T-cell (primary cell): ENCODE measurements around the gene MAPK14. TPM values are rescaled to one million over a fixed set of nuclear protein-coding genes. Genes with fewer than 3 reads are reported as not detected.

Experiments
- ATAC-seq, 4 experiments: fragments of 200-7000 bp in 3 of 4; fragments of 150-1000 bp in 1 of 4; cut with Tn5 transposase; replicated peaks in 1 of 4; 1 replicate in 3 of 4; 2 replicates in 1 of 4; pipeline ENCODE4 v1.10.0; 2021; ENCODE audit warnings: moderate library complexity in 3 of 4, mild to moderate bottlenecking in 2 of 4, moderate number of reproducible peaks in 1 of 4
- CTCF ChIA-PET, 2 donors: fragments of 300-600 bp; sonication (Branson Sonifier 250); formaldehyde crosslinking; loops; one replicate each; lab custom pipeline; 2022; ENCODE audit warnings: antibody characterized with exemption in 2 of 2; lab: Charles Lee
- POLR2A ChIA-PET, 2 donors: fragments of 300-600 bp; sonication (Branson Sonifier 250); formaldehyde crosslinking; loops; one replicate each; lab custom pipeline; 2022; ENCODE audit warnings: antibody characterized with exemption in 2 of 2; lab: Charles Lee
- DNase-seq, 35 experiments: peaks; one replicate each; pipeline versions ENCODE4 v3.0.0 to v3.0.0-alpha.2; 2013 to 2023
- H3K27ac ChIP-seq: one replicate; pipeline ENCODE4 v1.5.1; 2013; ENCODE audit warnings: low read length
- H3K27me3 ChIP-seq, 2 experiments: replicated peaks in 1 of 2; 1 replicate in 1 of 2; 2 replicates in 1 of 2; pipeline versions ENCODE4 v1.6.1 to v1.7.0; 2013; ENCODE audit warnings: low read length in 1 of 2, mixed read lengths in 1 of 2; ENCODE audit not compliant: control insufficient read depth in 2 of 2, insufficient read depth in 2 of 2; ENCODE audit errors: extremely low read depth in 1 of 2
- H3K36me3 ChIP-seq, 2 donors: 1 replicate in 1 of 2; 2 replicates in 1 of 2; pipeline versions ENCODE4 v1.6.1 to v1.7.0; 2013; ENCODE audit warnings: low read length in 1 of 2; ENCODE audit not compliant: control insufficient read depth in 2 of 2, insufficient read depth in 1 of 2; ENCODE audit errors: extremely low read depth in 1 of 2
- H3K4me1 ChIP-seq, 2 experiments: 1 replicate in 1 of 2; 2 replicates in 1 of 2; pipeline versions ENCODE4 v1.6.1 to v1.7.0; 2013; ENCODE audit warnings: low read length in 2 of 2, mixed read lengths in 1 of 2; ENCODE audit not compliant: insufficient read depth in 2 of 2, control insufficient read depth in 1 of 2; ENCODE audit errors: extremely low read depth in 1 of 2
- H3K4me3 ChIP-seq, 2 donors: 1 replicate in 1 of 2; 2 replicates in 1 of 2; pipeline versions ENCODE4 v1.5.1 to v1.7.0; 2013; ENCODE audit warnings: mild to moderate bottlenecking in 2 of 2, low read length in 1 of 2, moderate library complexity in 1 of 2; ENCODE audit not compliant: control insufficient read depth in 1 of 2; ENCODE audit errors: extremely low read depth in 1 of 2
- H3K9me3 ChIP-seq: 2 replicates; pipeline ENCODE4 v1.7.0; 2013
- H3K27ac Mint-ChIP-seq, 2 donors: one replicate each; pipeline ENCODE4 v1.8.0; 2020 to 2021; ENCODE audit warnings: mild to moderate bottlenecking in 2 of 2, mixed read lengths in 2 of 2
- H3K27me3 Mint-ChIP-seq, 2 donors: one replicate each; pipeline ENCODE4 v1.8.0; 2021 to 2022; ENCODE audit warnings: mixed read lengths in 2 of 2
- H3K36me3 Mint-ChIP-seq: one replicate; pipeline ENCODE4 v1.8.0; 2021; ENCODE audit warnings: mixed read lengths
- H3K4me1 Mint-ChIP-seq, 3 donors: one replicate each; pipeline ENCODE4 v1.8.0; 2020 to 2022; ENCODE audit warnings: mixed read lengths in 3 of 3, mild to moderate bottlenecking in 1 of 3
- H3K4me3 Mint-ChIP-seq, 3 donors: one replicate each; pipeline ENCODE4 v1.8.0; 2020 to 2022; ENCODE audit warnings: mild to moderate bottlenecking in 3 of 3, mixed read lengths in 3 of 3, moderate library complexity in 3 of 3
- H3K9me3 Mint-ChIP-seq, 3 donors: one replicate each; pipeline ENCODE4 v1.8.0; 2020 to 2022; ENCODE audit warnings: mixed read lengths in 3 of 3
- WGBS: methylation state at CpG from one replicate; pipeline ENCODE4 v1.1.5; 2013; ENCODE audit warnings: missing lambda C conversion rate; ENCODE audit not compliant: insufficient coverage; 5-methylcytosine and 5-hydroxymethylcytosine counted together
- total RNA-seq, 35 experiments: library from RNA in 6 of 35; stranded (reverse) in 6 of 35; fragments of 120-200 nt in 1 of 35; gene quantifications; one replicate each; pipeline versions ENCODE4 v1.2.1 to v1.2.4 and lab custom pipeline; 2013 to 2026

Gene MAPK14
- total RNA-seq, 5 donors from 2014 or later (not counting 1 experiment from before 2014, with no cell fraction given) = 49.3 to 64.5 (median 60.3) TPM

DNA sequence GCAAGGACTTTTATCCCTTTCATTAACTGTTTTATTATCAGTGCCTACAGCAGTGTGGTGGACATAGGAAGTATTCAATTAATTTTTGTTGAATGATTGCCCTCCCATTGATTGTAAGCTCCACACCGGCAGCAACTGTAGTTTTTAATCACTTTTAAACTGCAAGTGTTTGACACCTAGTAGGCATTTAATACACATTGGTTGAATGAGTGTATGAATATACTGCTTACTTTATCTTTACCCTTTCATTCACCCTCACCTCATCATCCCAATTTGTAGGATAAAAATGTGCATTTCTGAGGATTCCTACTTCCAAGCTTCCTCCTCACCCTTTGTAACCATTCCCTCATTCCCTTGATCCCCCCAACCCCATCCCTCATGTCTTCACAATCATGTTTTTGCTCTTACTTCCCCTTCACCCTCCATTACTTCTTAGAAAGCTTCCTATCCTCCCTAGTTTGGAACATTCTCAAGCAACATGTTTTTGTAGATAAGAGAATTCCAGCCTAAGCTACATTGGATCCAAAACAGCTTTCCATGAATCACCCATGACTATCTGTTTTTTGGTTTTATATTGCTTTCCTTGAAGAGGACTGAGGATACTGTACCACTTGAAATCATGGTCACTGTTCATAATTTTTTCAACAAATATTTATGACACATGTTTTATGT is 2.2 kb upstream of the MAPK14 start:
- ATAC-seq = no peak
- no CpG with 5 or more reads among the region's 1 CpG for WGBS
- POLR2A ChIA-PET = interaction anchor here in 1 of 2 donors (0.6 kb wide), 1 partner anchor 363 kb away, joined by 3 read pairs; no protein-coding TSS in a partner anchor

GRCh38 chr6:36025932-36026327 is 1.7 kb upstream of the MAPK14 start:
- Mint-ChIP-seq H3K9me3 (no peaks in the 10 kb centered on the region), H3K4me1 (peaks cover 22 to 27% (median 24%) of the 10 kb centered on the region in 3 donors), H3K4me3 (no peak overlapping the region), H3K27ac (no peak overlapping the region), H3K27me3 (peaks cover 20 to 26% of the 10 kb centered on the region in 2 donors), H3K36me3 (peaks cover 2% of the 10 kb centered on the region)
- DNase-seq (no peak), ATAC-seq (no peak)
- WGBS = 88% methylated on average over 4 of the region's 5 CpGs
- POLR2A ChIA-PET = interaction anchor here in 1 of 2 donors (0.6 kb wide), 1 partner anchor 363 kb away, joined by 3 read pairs; no protein-coding TSS in a partner anchor
- H3K9me3 ChIP-seq = no peaks in the 10 kb centered on the region
- CTCF ChIA-PET = interaction anchor here (0.5 to 5.4 kb wide), 7 partner anchors 21 to 319 kb away, joined by 3 to 65 read pairs (median 3); no protein-coding TSS in a partner anchor
- H3K36me3 ChIP-seq = no peaks in the 10 kb centered on the region
- no peak overlapping the region for H3K27ac ChIP-seq
- peaks cover 0 to 15% of the 10 kb centered on the region in 2 experiments for H3K27me3 ChIP-seq
- H3K4me1 ChIP-seq = peaks cover 8 to 19% of the 10 kb centered on the region in 2 experiments
- H3K4me3 ChIP-seq = no peak overlapping the region

More for the DNA sequence above, 2.2 kb upstream of the MAPK14 start:
- no peaks in the 10 kb centered on the region for H3K36me3 Mint-ChIP-seq
- no peaks in the 10 kb centered on the region for H3K36me3 ChIP-seq
- H3K27ac ChIP-seq = no peak overlapping the region
- H3K27ac Mint-ChIP-seq = no peak overlapping the region
- CTCF ChIA-PET = interaction anchor here in 1 of 2 donors (0.5 to 5.4 kb wide), 5 partner anchors 21 to 320 kb away, joined by 3 to 65 read pairs (median 3); no protein-coding TSS in a partner anchor
- H3K27me3 ChIP-seq = peaks cover 0 to 15% of the 10 kb centered on the region in 2 experiments
- H3K9me3 Mint-ChIP-seq = no peaks in the 10 kb centered on the region
- H3K4me3 ChIP-seq = no peak overlapping the region
- no peaks in the 10 kb centered on the region for H3K9me3 ChIP-seq
- no peak for DNase-seq
- peaks cover 8 to 15% of the 10 kb centered on the region in 2 experiments for H3K4me1 ChIP-seq
- peaks cover 20 to 26% of the 10 kb centered on the region in 2 donors for H3K27me3 Mint-ChIP-seq
- no peak overlapping the region for H3K4me3 Mint-ChIP-seq
- H3K4me1 Mint-ChIP-seq = peaks cover 18 to 23% (median 23%) of the 10 kb centered on the region in 3 donors

- peaks cover 16 to 19% of the 10 kb centered on the region in 2 donors for H3K27me3 Mint-ChIP-seq
- Histone ChIP-seq H3K36me3 (no peaks in the 10 kb centered on the region), H3K4me1 (peaks cover 14 to 30% of the 10 kb centered on the region in 2 experiments), H3K27me3 (peaks cover 0 to 15% of the 10 kb centered on the region in 2 experiments), H3K9me3 (no peaks in the 10 kb centered on the region), H3K27ac (peak overlapping the region; percentile 75), H3K4me3 (peak overlapping the region; percentile 96 to 98)
- CTCF ChIA-PET = interaction anchor here (0.5 to 5.4 kb wide), 28 partner anchors 7 to 1392 kb away, joined by 3 to 65 read pairs (median 4); partner anchors contain the start of gene MAPK13 (in 1 of the 2)
- DNase-seq (peak in 32 of 35 experiments; percentile 4 to 63 (median 38)), ATAC-seq (peak; percentile 33 to 46 (median 36))
- H3K27ac Mint-ChIP-seq = peak overlapping the region; percentile 81 to 84
- 0% methylated on average over 34 of the region's 44 CpGs for WGBS
- H3K36me3 Mint-ChIP-seq = peaks cover 7% of the 10 kb centered on the region
- POLR2A ChIA-PET = interaction anchor here (0.5 to 1.3 kb wide), 8 partner anchors 20 to 515 kb away, joined by 3 to 12 read pairs (median 4); no protein-coding TSS in a partner anchor
- H3K9me3 Mint-ChIP-seq = no peaks in the 10 kb centered on the region
- peaks cover 40 to 46% (median 45%) of the 10 kb centered on the region in 3 donors for H3K4me1 Mint-ChIP-seq
- H3K4me3 Mint-ChIP-seq = peak overlapping the region; percentile 88 to 94 (median 90)
Observed at GRCh38 chr6:36028088-36028876, 674 bp downstream of the MAPK14 start.

- CTCF ChIA-PET = interaction anchor here (0.5 to 5.4 kb wide), 19 partner anchors 9 to 1296 kb away, joined by 3 to 65 read pairs (median 4); partner anchors contain the start of gene MAPK13 (in 1 of the 2)
- peak overlapping the region; percentile 75 for H3K27ac ChIP-seq
- ATAC-seq = peak; percentile 35 to 55 (median 52)
- Mint-ChIP-seq H3K4me3 (peak overlapping the region; percentile 88 to 94 (median 90)), H3K36me3 (peaks cover 7% of the 10 kb centered on the region), H3K27ac (peak overlapping the region; percentile 81 to 84), H3K9me3 (no peaks in the 10 kb centered on the region), H3K27me3 (peaks cover 12 to 14% of the 10 kb centered on the region in 2 donors), H3K4me1 (peaks cover 46 to 49% (median 49%) of the 10 kb centered on the region in 3 donors)
- H3K4me1 ChIP-seq = peaks cover 16 to 36% of the 10 kb centered on the region in 2 experiments
- H3K27me3 ChIP-seq = peaks cover 0 to 13% of the 10 kb centered on the region in 2 experiments
- DNase-seq = peak; percentile 39 to 77 (median 65)
- no peaks in the 10 kb centered on the region for H3K9me3 ChIP-seq
- H3K36me3 ChIP-seq = no peaks in the 10 kb centered on the region
- H3K4me3 ChIP-seq = peak overlapping the region; percentile 96 to 98
- POLR2A ChIA-PET = interaction anchor here (0.5 to 1.3 kb wide), 7 partner anchors 20 to 514 kb away, joined by 3 to 12 read pairs (median 4); no protein-coding TSS in a partner anchor
- 0% methylated on average over 5 of the region's 13 CpGs for WGBS
Observed at GRCh38 chr6:36028877-36029324, 1.3 kb downstream of the MAPK14 start.

- H3K36me3 Mint-ChIP-seq = peaks cover 7% of the 10 kb centered on the region
- H3K9me3 Mint-ChIP-seq = no peaks in the 10 kb centered on the region
- ChIA-PET POLR2A (interaction anchor here (0.5 to 1.3 kb wide), 2 partner anchors 68 to 114 kb away, joined by 4 to 12 read pairs; no protein-coding TSS in a partner anchor), CTCF (interaction anchor here (0.6 to 5.4 kb wide), 9 partner anchors 8 to 507 kb away, joined by 3 to 65 read pairs (median 4); partner anchors contain the start of gene MAPK13 (in 1 of the 2))
- peaks cover 48 to 52% (median 52%) of the 10 kb centered on the region in 3 donors for H3K4me1 Mint-ChIP-seq
- no peaks in the 10 kb centered on the region for H3K36me3 ChIP-seq
- 19% methylated on average over 3 of the region's 6 CpGs for WGBS
- peaks cover 0 to 8% of the 10 kb centered on the region in 2 experiments for H3K27me3 ChIP-seq
- H3K4me3 Mint-ChIP-seq = peak overlapping the region; percentile 88 to 94 (median 90)
- no peak for DNase-seq
- H3K4me3 ChIP-seq = peak overlapping the region; percentile 29 to 96
- no peaks in the 10 kb centered on the region for H3K9me3 ChIP-seq
- peak overlapping the region; percentile 75 for H3K27ac ChIP-seq
- ATAC-seq = no peak
- H3K27me3 Mint-ChIP-seq = peaks cover 10 to 12% of the 10 kb centered on the region in 2 donors
- peak overlapping the region; percentile 81 to 84 for H3K27ac Mint-ChIP-seq
- H3K4me1 ChIP-seq = peaks cover 16 to 36% of the 10 kb centered on the region in 2 experiments
Observed at GRCh38 chr6:36029464-36029863, 1.9 kb downstream of the MAPK14 start.
